ENCODE data around the gene RAD51B.
A peak's percentile ranks its signal among the peaks of the same experiment; 100 is the strongest.

The RAD51B gene

DNA sequence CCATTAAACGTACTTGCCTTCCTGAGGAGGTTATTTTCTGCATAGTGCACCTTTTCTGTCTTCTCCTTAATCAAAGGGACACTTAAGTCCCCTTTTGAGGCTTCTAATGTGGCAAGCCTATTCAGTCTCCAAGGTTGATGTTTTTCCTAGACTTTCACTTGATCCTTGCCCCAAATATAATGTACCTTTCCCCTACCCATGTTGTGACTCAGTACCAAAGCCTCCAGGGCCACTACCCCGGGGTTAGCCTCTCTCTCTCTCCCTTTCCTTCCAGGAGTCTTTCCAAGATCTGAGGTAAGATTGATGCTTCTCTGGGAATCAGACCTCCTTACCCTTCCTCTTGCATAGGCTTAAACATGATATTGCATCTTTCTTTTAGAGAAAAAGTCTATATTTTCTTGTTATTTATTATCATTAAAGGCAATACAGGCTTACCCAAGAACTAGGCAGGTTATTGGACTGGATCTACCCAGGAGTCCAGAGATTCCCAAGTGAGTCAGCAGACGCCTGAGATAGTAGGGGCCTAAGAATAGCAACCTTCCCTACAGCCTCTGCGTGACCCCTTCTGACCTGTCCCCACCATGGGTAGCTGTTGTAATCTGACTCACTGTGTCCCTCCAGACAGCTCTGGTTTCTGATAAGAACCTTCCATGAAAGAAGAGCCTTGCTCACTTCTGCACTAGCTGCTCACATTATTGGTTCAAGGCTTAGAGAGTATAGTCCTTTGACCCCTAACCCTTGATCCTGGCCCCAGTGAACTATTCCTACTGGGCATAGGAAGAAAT is 800.4 kb downstream of the RAD51B start:
- H2BK15ac ChIP-seq (replicated peaks; ENCODE audit: low read depth): no peak overlapping the region
- H3K4me2 ChIP-seq (ENCODE audit: low read length): no peak overlapping the region
- no peak overlapping the region for H3K56ac ChIP-seq (ENCODE audit: low read length)
- H2AK5ac ChIP-seq (ENCODE audit: low read length): no peak overlapping the region
- H3K9ac ChIP-seq (ENCODE audit: low read length): no peak overlapping the region
- H3K23ac ChIP-seq (ENCODE audit: low read length): no peak overlapping the region
- no peaks in the 10 kb centered on the region for H3K4me1 ChIP-seq (ENCODE audit: control insufficient read depth, low read depth, low read length)
- no peak overlapping the region for H4K8ac ChIP-seq (ENCODE audit: low read depth, low read length)
- no peak overlapping the region for H2BK120ac ChIP-seq (ENCODE audit: low read depth, low read length)
- H3K4me3 ChIP-seq (ENCODE audit: low read length): no peak overlapping the region
- H3K79me2 ChIP-seq (ENCODE audit: control insufficient read depth, insufficient read depth, low read length): no peaks in the 10 kb centered on the region
- WGBS (ENCODE audit: extremely low coverage, insufficient coverage, low lambda C conversion rate): no CpG with 5 or more reads among the region's 4 CpGs
- H2BK5ac ChIP-seq (ENCODE audit: low read length): no peak overlapping the region
- no peak overlapping the region for H4K5ac ChIP-seq (ENCODE audit: low read length)
- no peak overlapping the region for H3K27ac ChIP-seq (ENCODE audit: low read depth, low read length)
- peak; percentile 40 for DNase-seq
- no peaks in the 10 kb centered on the region for H3K79me1 ChIP-seq (ENCODE audit: low read length)
- no peaks in the 10 kb centered on the region for H3K27me3 ChIP-seq (ENCODE audit: insufficient read depth, low read length, poor library complexity)
- no peak overlapping the region for H3K18ac ChIP-seq (ENCODE audit: low read length)
- H3K36me3 ChIP-seq (ENCODE audit: control insufficient read depth, insufficient read depth, low read length): no peaks in the 10 kb centered on the region
- H3K4ac ChIP-seq (ENCODE audit: low read depth, low read length): no peak overlapping the region

DNA sequence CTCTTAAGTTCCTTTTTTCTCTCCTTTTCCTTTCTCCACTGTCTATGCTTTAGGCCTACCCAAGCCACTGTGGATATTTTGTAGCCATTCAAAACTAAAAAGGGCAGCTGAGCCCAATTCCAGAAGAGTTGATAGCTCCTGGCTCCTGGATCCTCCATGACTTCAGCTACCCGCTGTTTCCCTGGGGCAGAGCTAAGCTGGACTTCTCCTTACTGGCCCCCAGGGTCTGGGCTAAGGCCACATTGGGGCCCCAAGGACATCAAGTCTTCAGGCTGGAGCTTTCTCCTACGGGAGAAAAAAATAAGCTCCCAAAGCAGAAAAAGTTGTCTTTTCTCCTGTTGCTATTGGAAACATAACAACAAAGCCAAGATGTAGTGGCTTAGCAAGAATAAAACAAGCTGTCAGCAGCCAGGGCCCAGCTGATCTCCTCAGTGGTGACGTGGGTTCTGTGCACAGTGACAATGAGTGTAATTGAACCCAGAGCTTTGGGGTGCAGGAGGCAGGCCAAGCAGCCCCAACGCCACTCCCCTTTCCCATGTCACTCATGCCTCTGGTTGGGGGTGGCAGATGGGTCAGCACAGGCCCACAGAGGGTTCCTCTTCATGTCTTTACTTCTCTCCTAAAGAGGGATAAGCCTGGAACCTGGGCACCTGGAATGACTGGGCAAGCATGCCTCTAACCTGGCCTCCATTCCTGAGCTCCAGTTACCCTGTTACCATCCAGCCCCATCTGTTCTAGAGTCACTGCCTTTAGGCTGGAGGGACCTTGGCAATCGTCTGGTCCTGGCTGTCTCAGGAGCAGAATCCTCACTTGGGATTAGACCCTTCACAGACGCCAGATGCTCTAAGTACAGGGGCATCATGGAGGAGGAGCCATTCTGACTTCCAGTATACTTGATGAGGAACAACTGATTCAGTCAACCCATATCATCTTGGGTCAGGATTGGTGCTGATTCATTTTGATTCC is 802.1 kb downstream of the RAD51B start:
- H3K4ac ChIP-seq (ENCODE audit: low read depth, low read length): no peak overlapping the region
- H3K27me3 ChIP-seq (ENCODE audit: insufficient read depth, low read length, poor library complexity): no peaks in the 10 kb centered on the region
- H3K56ac ChIP-seq (ENCODE audit: low read length): no peak overlapping the region
- no peak overlapping the region for H3K4me2 ChIP-seq (ENCODE audit: low read length)
- H2BK15ac ChIP-seq (replicated peaks; ENCODE audit: low read depth): no peak overlapping the region
- no peak overlapping the region for H2AK5ac ChIP-seq (ENCODE audit: low read length)
- H3K4me3 ChIP-seq (ENCODE audit: low read length): no peak overlapping the region
- WGBS (ENCODE audit: extremely low coverage, insufficient coverage, low lambda C conversion rate): no CpG with 5 or more reads among the region's 6 CpGs
- H3K79me1 ChIP-seq (ENCODE audit: low read length): no peaks in the 10 kb centered on the region
- no peak overlapping the region for H3K23ac ChIP-seq (ENCODE audit: low read length)
- H4K8ac ChIP-seq (ENCODE audit: low read depth, low read length): no peak overlapping the region
- H2BK5ac ChIP-seq (ENCODE audit: low read length): no peak overlapping the region
- no peaks in the 10 kb centered on the region for H3K79me2 ChIP-seq (ENCODE audit: control insufficient read depth, insufficient read depth, low read length)
- H2BK120ac ChIP-seq (ENCODE audit: low read depth, low read length): no peak overlapping the region
- H4K5ac ChIP-seq (ENCODE audit: low read length): no peak overlapping the region
- no peak overlapping the region for H3K27ac ChIP-seq (ENCODE audit: low read depth, low read length)
- no peak overlapping the region for H3K9ac ChIP-seq (ENCODE audit: low read length)
- no peaks in the 10 kb centered on the region for H3K4me1 ChIP-seq (ENCODE audit: control insufficient read depth, low read depth, low read length)
- H3K36me3 ChIP-seq (ENCODE audit: control insufficient read depth, insufficient read depth, low read length): no peaks in the 10 kb centered on the region
- no peak for DNase-seq
- H3K18ac ChIP-seq (ENCODE audit: low read length): no peak overlapping the region

DNA sequence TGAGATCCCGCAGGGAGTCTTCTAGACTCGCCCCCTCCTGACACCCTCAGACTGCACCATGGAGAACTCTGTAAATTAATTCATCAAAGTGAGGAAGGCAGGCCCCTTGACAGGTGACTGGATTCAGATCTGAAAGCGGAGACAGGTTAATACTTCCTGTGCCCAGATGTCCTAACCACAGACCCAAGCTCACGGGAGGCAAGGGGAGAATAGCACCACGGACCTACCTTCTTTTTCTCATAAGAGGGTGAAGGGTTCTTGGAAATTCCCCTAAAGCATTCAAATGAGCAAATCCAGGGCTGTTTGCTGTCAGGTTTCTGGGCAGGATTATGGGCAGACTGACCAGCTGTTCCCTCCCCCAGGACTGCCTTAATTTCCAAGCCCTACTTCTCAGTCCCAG is 803.3 kb downstream of the RAD51B start:
- no peaks in the 10 kb centered on the region for H3K79me2 ChIP-seq (ENCODE audit: control insufficient read depth, insufficient read depth, low read length)
- H3K23ac ChIP-seq (ENCODE audit: low read length): no peak overlapping the region
- no peak overlapping the region for H2BK15ac ChIP-seq (replicated peaks; ENCODE audit: low read depth)
- H3K27ac ChIP-seq (ENCODE audit: low read depth, low read length): no peak overlapping the region
- H2BK120ac ChIP-seq (ENCODE audit: low read depth, low read length): no peak overlapping the region
- H3K56ac ChIP-seq (ENCODE audit: low read length): no peak overlapping the region
- no peaks in the 10 kb centered on the region for H3K79me1 ChIP-seq (ENCODE audit: low read length)
- H2AK5ac ChIP-seq (ENCODE audit: low read length): no peak overlapping the region
- H3K4me2 ChIP-seq (ENCODE audit: low read length): no peak overlapping the region
- no peak overlapping the region for H4K5ac ChIP-seq (ENCODE audit: low read length)
- WGBS (ENCODE audit: extremely low coverage, insufficient coverage, low lambda C conversion rate): no CpG with 5 or more reads among the region's 5 CpGs
- no peak overlapping the region for H3K4ac ChIP-seq (ENCODE audit: low read depth, low read length)
- no peak overlapping the region for H3K9ac ChIP-seq (ENCODE audit: low read length)
- H3K18ac ChIP-seq (ENCODE audit: low read length): no peak overlapping the region
- H3K36me3 ChIP-seq (ENCODE audit: control insufficient read depth, insufficient read depth, low read length): no peaks in the 10 kb centered on the region
- no peaks in the 10 kb centered on the region for H3K27me3 ChIP-seq (ENCODE audit: insufficient read depth, low read length, poor library complexity)
- H2BK5ac ChIP-seq (ENCODE audit: low read length): no peak overlapping the region
- H3K4me3 ChIP-seq (ENCODE audit: low read length): no peak overlapping the region
- no peak for DNase-seq
- no peak overlapping the region for H4K8ac ChIP-seq (ENCODE audit: low read depth, low read length)
- H3K4me1 ChIP-seq (ENCODE audit: control insufficient read depth, low read depth, low read length): no peaks in the 10 kb centered on the region

DNA sequence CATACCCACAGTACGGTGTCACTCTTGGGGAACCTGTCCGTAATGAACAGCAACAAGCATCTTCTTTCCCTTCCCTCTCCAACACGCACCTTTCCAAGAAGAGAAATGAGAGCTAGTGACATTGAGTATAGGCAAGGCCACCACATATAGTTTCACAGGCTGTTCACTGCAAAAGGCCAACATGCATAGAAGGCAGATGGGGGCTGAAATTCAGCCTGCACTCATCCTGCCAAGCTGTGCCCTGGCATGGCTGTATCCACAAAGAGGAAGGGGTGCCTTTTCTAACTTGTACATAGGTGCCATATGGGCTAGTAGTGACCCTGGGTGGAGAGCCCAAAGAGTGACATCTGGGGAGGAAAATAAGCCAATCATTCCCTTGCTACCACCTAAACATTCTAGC is 803.7 kb downstream of the RAD51B start:
- WGBS (ENCODE audit: extremely low coverage, insufficient coverage, low lambda C conversion rate): no CpG with 5 or more reads among the region's 3 CpGs

DNA sequence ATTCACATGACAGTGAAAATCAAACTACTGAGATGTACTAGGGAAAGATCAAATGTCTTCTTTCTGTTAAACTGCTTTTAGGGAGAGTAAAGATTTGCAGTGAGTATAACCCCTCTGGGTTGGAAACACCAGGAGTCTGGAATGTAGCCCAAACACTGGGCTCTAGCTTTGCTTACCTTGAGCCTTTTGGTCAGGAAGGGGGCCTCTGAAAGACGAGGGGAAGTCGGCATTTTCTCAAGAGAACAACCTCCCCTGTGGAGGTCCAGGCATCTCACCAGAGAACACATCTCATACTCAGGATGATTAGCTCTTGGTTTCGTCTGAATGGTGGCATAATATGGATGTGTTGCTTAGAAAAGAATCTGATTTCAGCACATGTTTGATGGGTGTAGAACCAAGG is 804.2 kb downstream of the RAD51B start:
- H2BK120ac ChIP-seq (ENCODE audit: low read depth, low read length): no peak overlapping the region
- no peak overlapping the region for H2BK15ac ChIP-seq (replicated peaks; ENCODE audit: low read depth)
- H3K9ac ChIP-seq (ENCODE audit: low read length): no peak overlapping the region
- no peak overlapping the region for H3K18ac ChIP-seq (ENCODE audit: low read length)
- no peaks in the 10 kb centered on the region for H3K4me1 ChIP-seq (ENCODE audit: control insufficient read depth, low read depth, low read length)
- DNase-seq: no peak
- no peak overlapping the region for H4K8ac ChIP-seq (ENCODE audit: low read depth, low read length)
- no peak overlapping the region for H3K27ac ChIP-seq (ENCODE audit: low read depth, low read length)
- no peak overlapping the region for H3K56ac ChIP-seq (ENCODE audit: low read length)
- H3K4me2 ChIP-seq (ENCODE audit: low read length): no peak overlapping the region
- no peak overlapping the region for H4K5ac ChIP-seq (ENCODE audit: low read length)
- H3K4me3 ChIP-seq (ENCODE audit: low read length): no peak overlapping the region
- H3K36me3 ChIP-seq (ENCODE audit: control insufficient read depth, insufficient read depth, low read length): no peaks in the 10 kb centered on the region
- H3K79me1 ChIP-seq (ENCODE audit: low read length): no peaks in the 10 kb centered on the region
- H3K79me2 ChIP-seq (ENCODE audit: control insufficient read depth, insufficient read depth, low read length): no peaks in the 10 kb centered on the region
- no peak overlapping the region for H2AK5ac ChIP-seq (ENCODE audit: low read length)
- H2BK5ac ChIP-seq (ENCODE audit: low read length): no peak overlapping the region
- H3K4ac ChIP-seq (ENCODE audit: low read depth, low read length): no peak overlapping the region
- no peak overlapping the region for H3K23ac ChIP-seq (ENCODE audit: low read length)
- no peaks in the 10 kb centered on the region for H3K27me3 ChIP-seq (ENCODE audit: insufficient read depth, low read length, poor library complexity)
- WGBS (ENCODE audit: extremely low coverage, insufficient coverage, low lambda C conversion rate): no CpG with 5 or more reads among the region's 3 CpGs

More for the DNA sequence above, 803.7 kb downstream of the RAD51B start:
- Histone ChIP-seq H3K36me3 (ENCODE audit: control insufficient read depth, insufficient read depth, low read length) (no peaks in the 10 kb centered on the region), H2BK5ac (ENCODE audit: low read length) (no peak overlapping the region), H3K18ac (ENCODE audit: low read length) (no peak overlapping the region), H4K5ac (ENCODE audit: low read length) (no peak overlapping the region), H2AK5ac (ENCODE audit: low read length) (no peak overlapping the region), H3K9ac (ENCODE audit: low read length) (no peak overlapping the region), H3K79me2 (ENCODE audit: control insufficient read depth, insufficient read depth, low read length) (no peaks in the 10 kb centered on the region), H3K4me3 (ENCODE audit: low read length) (no peak overlapping the region), H3K56ac (ENCODE audit: low read length) (no peak overlapping the region), H3K4me1 (ENCODE audit: control insufficient read depth, low read depth, low read length) (no peaks in the 10 kb centered on the region), H3K27me3 (ENCODE audit: insufficient read depth, low read length, poor library complexity) (no peaks in the 10 kb centered on the region), H2BK120ac (ENCODE audit: low read depth, low read length) (no peak overlapping the region), H2BK15ac (replicated peaks; ENCODE audit: low read depth) (no peak overlapping the region), H3K4ac (ENCODE audit: low read depth, low read length) (no peak overlapping the region), H3K4me2 (ENCODE audit: low read length) (no peak overlapping the region), H3K27ac (ENCODE audit: low read depth, low read length) (no peak overlapping the region), H4K8ac (ENCODE audit: low read depth, low read length) (no peak overlapping the region), H3K23ac (ENCODE audit: low read length) (no peak overlapping the region), H3K79me1 (ENCODE audit: low read length) (no peaks in the 10 kb centered on the region)
- DNase-seq: no peak
